ENCODE data around the gene GSTM3. TPM values are rescaled to one million over a fixed set of nuclear protein-coding genes. Genes with fewer than 3 reads are reported as not detected.

The GSTM3 gene
- total and polyA plus RNA-seq, 2 experiments from 2014 or later = 3.1 to 4.1 TPM

DNA sequence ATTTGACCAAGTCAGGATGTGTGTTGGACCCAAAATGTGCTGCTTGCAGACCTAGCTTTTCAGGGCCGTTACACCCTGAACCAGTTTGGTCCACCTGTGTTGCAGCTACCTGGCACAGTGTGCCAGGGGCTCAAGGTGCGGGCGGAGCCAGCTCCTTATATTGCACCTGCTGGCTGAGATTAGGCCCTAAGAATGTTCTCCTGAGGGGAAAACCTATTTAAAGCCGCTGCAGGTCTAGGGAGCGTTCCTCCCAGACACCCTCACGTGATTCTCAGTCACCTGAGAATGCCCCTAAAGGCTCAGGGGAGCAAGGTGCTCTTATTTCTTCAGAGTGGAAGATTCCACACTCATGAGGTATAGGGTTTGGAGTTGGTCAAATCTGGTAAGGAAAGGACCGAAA, 12.0 kb downstream of the GSTM3 start:
- no peak for TF ChIP-seq ZNF114 (CRISPR knock-in tag; IDR thresholded peaks at IDR 0.05)
- TF ChIP-seq, protein P1, sequence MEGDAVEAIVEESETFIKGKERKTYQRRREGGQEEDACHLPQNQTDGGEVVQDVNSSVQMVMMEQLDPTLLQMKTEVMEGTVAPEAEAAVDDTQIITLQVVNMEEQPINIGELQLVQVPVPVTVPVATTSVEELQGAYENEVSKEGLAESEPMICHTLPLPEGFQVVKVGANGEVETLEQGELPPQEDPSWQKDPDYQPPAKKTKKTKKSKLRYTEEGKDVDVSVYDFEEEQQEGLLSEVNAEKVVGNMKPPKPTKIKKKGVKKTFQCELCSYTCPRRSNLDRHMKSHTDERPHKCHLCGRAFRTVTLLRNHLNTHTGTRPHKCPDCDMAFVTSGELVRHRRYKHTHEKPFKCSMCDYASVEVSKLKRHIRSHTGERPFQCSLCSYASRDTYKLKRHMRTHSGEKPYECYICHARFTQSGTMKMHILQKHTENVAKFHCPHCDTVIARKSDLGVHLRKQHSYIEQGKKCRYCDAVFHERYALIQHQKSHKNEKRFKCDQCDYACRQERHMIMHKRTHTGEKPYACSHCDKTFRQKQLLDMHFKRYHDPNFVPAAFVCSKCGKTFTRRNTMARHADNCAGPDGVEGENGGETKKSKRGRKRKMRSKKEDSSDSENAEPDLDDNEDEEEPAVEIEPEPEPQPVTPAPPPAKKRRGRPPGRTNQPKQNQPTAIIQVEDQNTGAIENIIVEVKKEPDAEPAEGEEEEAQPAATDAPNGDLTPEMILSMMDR (conservative IDR thresholded peaks at IDR 0.05; ENCODE audit: low read depth in 2 of 2) = no peak
- no peak for TF ChIP-seq EZH2phosphoT487 (IDR thresholded peaks at IDR 0.05; ENCODE audit: unreplicated experiment)
- no peak for TF ChIP-seq CREB1 (CRISPR knock-in tag; IDR thresholded peaks at IDR 0.05; ENCODE audit: low read depth)
- TF ChIP-seq ZNF331 (CRISPR knock-in tag; IDR thresholded peaks at IDR 0.05; ENCODE audit: low read depth) = no peak
- no peak for TF ChIP-seq EZH2 (IDR thresholded peaks at IDR 0.05; ENCODE audit: low read depth, unreplicated experiment)
- TF ChIP-seq, protein P2, sequence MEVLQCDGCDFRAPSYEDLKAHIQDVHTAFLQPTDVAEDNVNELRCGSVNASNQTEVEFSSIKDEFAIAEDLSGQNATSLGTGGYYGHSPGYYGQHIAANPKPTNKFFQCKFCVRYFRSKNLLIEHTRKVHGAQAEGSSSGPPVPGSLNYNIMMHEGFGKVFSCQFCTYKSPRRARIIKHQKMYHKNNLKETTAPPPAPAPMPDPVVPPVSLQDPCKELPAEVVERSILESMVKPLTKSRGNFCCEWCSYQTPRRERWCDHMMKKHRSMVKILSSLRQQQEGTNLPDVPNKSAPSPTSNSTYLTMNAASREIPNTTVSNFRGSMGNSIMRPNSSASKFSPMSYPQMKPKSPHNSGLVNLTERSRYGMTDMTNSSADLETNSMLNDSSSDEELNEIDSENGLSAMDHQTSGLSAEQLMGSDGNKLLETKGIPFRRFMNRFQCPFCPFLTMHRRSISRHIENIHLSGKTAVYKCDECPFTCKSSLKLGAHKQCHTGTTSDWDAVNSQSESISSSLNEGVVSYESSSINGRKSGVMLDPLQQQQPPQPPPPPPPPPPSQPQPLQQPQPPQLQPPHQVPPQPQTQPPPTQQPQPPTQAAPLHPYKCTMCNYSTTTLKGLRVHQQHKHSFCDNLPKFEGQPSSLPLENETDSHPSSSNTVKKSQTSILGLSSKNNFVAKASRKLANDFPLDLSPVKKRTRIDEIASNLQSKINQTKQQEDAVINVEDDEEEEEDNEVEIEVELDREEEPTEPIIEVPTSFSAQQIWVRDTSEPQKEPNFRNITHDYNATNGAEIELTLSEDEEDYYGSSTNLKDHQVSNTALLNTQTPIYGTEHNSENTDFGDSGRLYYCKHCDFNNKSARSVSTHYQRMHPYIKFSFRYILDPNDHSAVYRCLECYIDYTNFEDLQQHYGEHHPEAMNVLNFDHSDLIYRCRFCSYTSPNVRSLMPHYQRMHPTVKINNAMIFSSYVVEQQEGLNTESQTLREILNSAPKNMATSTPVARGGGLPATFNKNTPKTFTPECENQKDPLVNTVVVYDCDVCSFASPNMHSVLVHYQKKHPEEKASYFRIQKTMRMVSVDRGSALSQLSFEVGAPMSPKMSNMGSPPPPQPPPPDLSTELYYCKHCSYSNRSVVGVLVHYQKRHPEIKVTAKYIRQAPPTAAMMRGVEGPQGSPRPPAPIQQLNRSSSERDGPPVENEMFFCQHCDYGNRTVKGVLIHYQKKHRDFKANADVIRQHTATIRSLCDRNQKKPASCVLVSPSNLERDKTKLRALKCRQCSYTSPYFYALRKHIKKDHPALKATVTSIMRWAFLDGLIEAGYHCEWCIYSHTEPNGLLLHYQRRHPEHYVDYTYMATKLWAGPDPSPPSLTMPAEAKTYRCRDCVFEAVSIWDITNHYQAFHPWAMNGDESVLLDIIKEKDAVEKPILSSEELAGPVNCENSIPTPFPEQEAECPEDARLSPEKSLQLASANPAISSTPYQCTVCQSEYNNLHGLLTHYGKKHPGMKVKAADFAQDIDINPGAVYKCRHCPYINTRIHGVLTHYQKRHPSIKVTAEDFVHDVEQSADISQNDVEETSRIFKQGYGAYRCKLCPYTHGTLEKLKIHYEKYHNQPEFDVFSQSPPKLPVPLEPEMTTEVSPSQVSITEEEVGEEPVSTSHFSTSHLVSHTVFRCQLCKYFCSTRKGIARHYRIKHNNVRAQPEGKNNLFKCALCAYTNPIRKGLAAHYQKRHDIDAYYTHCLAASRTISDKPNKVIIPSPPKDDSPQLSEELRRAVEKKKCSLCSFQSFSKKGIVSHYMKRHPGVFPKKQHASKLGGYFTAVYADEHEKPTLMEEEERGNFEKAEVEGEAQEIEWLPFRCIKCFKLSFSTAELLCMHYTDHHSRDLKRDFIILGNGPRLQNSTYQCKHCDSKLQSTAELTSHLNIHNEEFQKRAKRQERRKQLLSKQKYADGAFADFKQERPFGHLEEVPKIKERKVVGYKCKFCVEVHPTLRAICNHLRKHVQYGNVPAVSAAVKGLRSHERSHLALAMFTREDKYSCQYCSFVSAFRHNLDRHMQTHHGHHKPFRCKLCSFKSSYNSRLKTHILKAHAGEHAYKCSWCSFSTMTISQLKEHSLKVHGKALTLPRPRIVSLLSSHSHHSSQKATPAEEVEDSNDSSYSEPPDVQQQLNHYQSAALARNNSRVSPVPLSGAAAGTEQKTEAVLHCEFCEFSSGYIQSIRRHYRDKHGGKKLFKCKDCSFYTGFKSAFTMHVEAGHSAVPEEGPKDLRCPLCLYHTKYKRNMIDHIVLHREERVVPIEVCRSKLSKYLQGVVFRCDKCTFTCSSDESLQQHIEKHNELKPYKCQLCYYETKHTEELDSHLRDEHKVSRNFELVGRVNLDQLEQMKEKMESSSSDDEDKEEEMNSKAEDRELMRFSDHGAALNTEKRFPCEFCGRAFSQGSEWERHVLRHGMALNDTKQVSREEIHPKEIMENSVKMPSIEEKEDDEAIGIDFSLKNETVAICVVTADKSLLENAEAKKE (CRISPR knock-in tag; IDR thresholded peaks at IDR 0.05) = no peak
- TF ChIP-seq, protein P3, sequence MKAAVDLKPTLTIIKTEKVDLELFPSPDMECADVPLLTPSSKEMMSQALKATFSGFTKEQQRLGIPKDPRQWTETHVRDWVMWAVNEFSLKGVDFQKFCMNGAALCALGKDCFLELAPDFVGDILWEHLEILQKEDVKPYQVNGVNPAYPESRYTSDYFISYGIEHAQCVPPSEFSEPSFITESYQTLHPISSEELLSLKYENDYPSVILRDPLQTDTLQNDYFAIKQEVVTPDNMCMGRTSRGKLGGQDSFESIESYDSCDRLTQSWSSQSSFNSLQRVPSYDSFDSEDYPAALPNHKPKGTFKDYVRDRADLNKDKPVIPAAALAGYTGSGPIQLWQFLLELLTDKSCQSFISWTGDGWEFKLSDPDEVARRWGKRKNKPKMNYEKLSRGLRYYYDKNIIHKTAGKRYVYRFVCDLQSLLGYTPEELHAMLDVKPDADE (IDR thresholded peaks at IDR 0.05) = no peak
- TF ChIP-seq NANOG (IDR thresholded peaks at IDR 0.05; ENCODE audit: borderline replicate concordance) = no peak
- TF ChIP-seq STAT1 (IDR thresholded peaks at IDR 0.05; ENCODE audit: unreplicated experiment) = no peak
- no peak for TF ChIP-seq POLR2AphosphoS5 (IDR thresholded peaks at IDR 0.05; ENCODE audit: low read depth)
- TF ChIP-seq JUNB (IDR thresholded peaks at IDR 0.05; ENCODE audit: unreplicated experiment) = no peak
- no peak overlapping the region for H2AFZ ChIP-seq
- H3K4me2 ChIP-seq = no peak overlapping the region
- Mint-ChIP-seq H3K36me3 (ENCODE audit: low read depth) (peaks cover 12% of the 10 kb centered on the region), H3K27me3 (ENCODE audit: insufficient read depth, low read depth, poor library complexity) (no peaks in the 10 kb centered on the region), H3K4me3 (no peak overlapping the region), H3K27ac (no peak overlapping the region), H3K9me3 (peaks cover 25% of the 10 kb centered on the region), H3K4me1 (peaks cover 12% of the 10 kb centered on the region)
- DNase-seq (ENCODE audit: low spot score) = no peak
- ATAC-seq = no peak
- peaks cover 12% of the 10 kb centered on the region; the same call in 1 of the 2 replicates for H3K4me1 ChIP-seq (ENCODE audit: insufficient read depth)
- no peak overlapping the region for H3K27ac ChIP-seq (ENCODE audit: low read depth)
- no peaks in the 10 kb centered on the region for H3F3A ChIP-seq (replicated peaks; ENCODE audit: low read depth)
- no peaks in the 10 kb centered on the region for H3K79me2 ChIP-seq (replicated peaks; ENCODE audit: insufficient read depth)
- no peaks in the 10 kb centered on the region for H3K9me2 ChIP-seq (ENCODE audit: insufficient read depth)
- no peaks in the 10 kb centered on the region for H3K27me3 ChIP-seq (ENCODE audit: insufficient read depth)
- H3K4me3 ChIP-seq = no peak overlapping the region
- H3K36me3 ChIP-seq (ENCODE audit: insufficient read depth) = peaks cover 3% of the 10 kb centered on the region; the same call in 1 of the 2 replicates
- no peaks in the 10 kb centered on the region for H4K20me1 ChIP-seq (replicated peaks; ENCODE audit: insufficient read depth)

All from GM23338 (cell line).